Measurements from ENCODE around the gene CA11. TPM values are rescaled to one million over a fixed set of nuclear protein-coding genes. Genes with fewer than 3 reads are reported as not detected.

Gene CA11
- total and polyA plus RNA-seq, 2 donors (not counting 1 experiment from before 2014, with no cell fraction given) = 1.7 to 4.1 TPM

GRCh38 chr19:48685583-48685982 lies 39.6 kb upstream of the CA11 start:
- no peak overlapping the region for H2AFZ ChIP-seq (ENCODE audit: low read length)
- H3K27ac ChIP-seq (ENCODE audit: insufficient read depth, low read length) = no peak overlapping the region
- no peaks in the 10 kb centered on the region for H3K79me2 ChIP-seq (ENCODE audit: control insufficient read depth, insufficient read depth, low read length)
- no peaks in the 10 kb centered on the region for H3K9me3 ChIP-seq (ENCODE audit: control insufficient read depth, insufficient read depth, low read depth, low read length)
- no peaks in the 10 kb centered on the region for H3K4me1 ChIP-seq (ENCODE audit: control insufficient read depth, extremely low read depth, insufficient read depth, low read length)
- H3K4me3 ChIP-seq (replicated peaks in 1 of 4; ENCODE audit: control extremely low read depth in 1 of 4, insufficient read depth in 1 of 4, low read depth in 3 of 4, low read length in 4 of 4) = no peak overlapping the region
- H3K36me3 ChIP-seq (ENCODE audit: control insufficient read depth, insufficient read depth, low read length) = no peaks in the 10 kb centered on the region
- H3K9ac ChIP-seq (ENCODE audit: insufficient read depth, low read length) = no peak overlapping the region
- DNase-seq (ENCODE audit: low read depth in 2 of 2) = no peak
- no peaks in the 10 kb centered on the region for H4K20me1 ChIP-seq (ENCODE audit: control insufficient read depth, extremely low read depth, insufficient read depth, low read length)
- no peak overlapping the region for H3K4me2 ChIP-seq (ENCODE audit: extremely low read depth, insufficient read depth, low read length)
- no peaks in the 10 kb centered on the region for H3K27me3 ChIP-seq (ENCODE audit: control insufficient read depth, insufficient read depth, low read length)
- TF ChIP-seq, protein P1, sequence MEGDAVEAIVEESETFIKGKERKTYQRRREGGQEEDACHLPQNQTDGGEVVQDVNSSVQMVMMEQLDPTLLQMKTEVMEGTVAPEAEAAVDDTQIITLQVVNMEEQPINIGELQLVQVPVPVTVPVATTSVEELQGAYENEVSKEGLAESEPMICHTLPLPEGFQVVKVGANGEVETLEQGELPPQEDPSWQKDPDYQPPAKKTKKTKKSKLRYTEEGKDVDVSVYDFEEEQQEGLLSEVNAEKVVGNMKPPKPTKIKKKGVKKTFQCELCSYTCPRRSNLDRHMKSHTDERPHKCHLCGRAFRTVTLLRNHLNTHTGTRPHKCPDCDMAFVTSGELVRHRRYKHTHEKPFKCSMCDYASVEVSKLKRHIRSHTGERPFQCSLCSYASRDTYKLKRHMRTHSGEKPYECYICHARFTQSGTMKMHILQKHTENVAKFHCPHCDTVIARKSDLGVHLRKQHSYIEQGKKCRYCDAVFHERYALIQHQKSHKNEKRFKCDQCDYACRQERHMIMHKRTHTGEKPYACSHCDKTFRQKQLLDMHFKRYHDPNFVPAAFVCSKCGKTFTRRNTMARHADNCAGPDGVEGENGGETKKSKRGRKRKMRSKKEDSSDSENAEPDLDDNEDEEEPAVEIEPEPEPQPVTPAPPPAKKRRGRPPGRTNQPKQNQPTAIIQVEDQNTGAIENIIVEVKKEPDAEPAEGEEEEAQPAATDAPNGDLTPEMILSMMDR (conservative IDR thresholded peaks at IDR 0.05 in 1 of 2, IDR thresholded peaks at IDR 0.05 in 1 of 2; ENCODE audit: low read depth in 1 of 2, low read length in 2 of 2) = no peak
- TF ChIP-seq EZH2 (IDR thresholded peaks at IDR 0.05; ENCODE audit: low read length, missing control alignments) = no peak

- Histone ChIP-seq H3K36me3 (ENCODE audit: control insufficient read depth, insufficient read depth, low read length) (no peaks in the 10 kb centered on the region), H3K27ac (ENCODE audit: insufficient read depth, low read length) (no peak overlapping the region), H3K27me3 (ENCODE audit: control insufficient read depth, insufficient read depth, low read length) (no peaks in the 10 kb centered on the region), H4K20me1 (ENCODE audit: control insufficient read depth, extremely low read depth, insufficient read depth, low read length) (no peaks in the 10 kb centered on the region), H3K79me2 (ENCODE audit: control insufficient read depth, insufficient read depth, low read length) (no peaks in the 10 kb centered on the region), H3K4me3 (replicated peaks in 1 of 4; ENCODE audit: control extremely low read depth in 1 of 4, insufficient read depth in 1 of 4, low read depth in 3 of 4, low read length in 4 of 4) (peak overlapping the region in 1 of 4 experiments; percentile 32), H3K9me3 (ENCODE audit: control insufficient read depth, insufficient read depth, low read depth, low read length) (no peaks in the 10 kb centered on the region), H2AFZ (ENCODE audit: low read length) (peak overlapping the region; percentile 30), H3K4me2 (ENCODE audit: extremely low read depth, insufficient read depth, low read length) (no peak overlapping the region), H3K4me1 (ENCODE audit: control insufficient read depth, extremely low read depth, insufficient read depth, low read length) (no peaks in the 10 kb centered on the region), H3K9ac (ENCODE audit: insufficient read depth, low read length) (no peak overlapping the region)
- TF ChIP-seq, protein P1 (conservative IDR thresholded peaks at IDR 0.05 in 1 of 2, IDR thresholded peaks at IDR 0.05 in 1 of 2; ENCODE audit: low read depth in 1 of 2, low read length in 2 of 2) = no peak
- TF ChIP-seq EZH2 (IDR thresholded peaks at IDR 0.05; ENCODE audit: low read length, missing control alignments) = no peak
- DNase-seq (ENCODE audit: low read depth in 2 of 2) = peak; percentile 55 to 59
Observed at GRCh38 chr19:48683349-48683748, 37.4 kb upstream of the CA11 start.

- Histone ChIP-seq H3K79me2 (ENCODE audit: control insufficient read depth, insufficient read depth, low read length) (no peaks in the 10 kb centered on the region), H3K4me2 (ENCODE audit: extremely low read depth, insufficient read depth, low read length) (no peak overlapping the region), H3K9ac (ENCODE audit: insufficient read depth, low read length) (no peak overlapping the region), H3K36me3 (ENCODE audit: control insufficient read depth, insufficient read depth, low read length) (no peaks in the 10 kb centered on the region), H3K27me3 (ENCODE audit: control insufficient read depth, insufficient read depth, low read length) (no peaks in the 10 kb centered on the region), H3K9me3 (ENCODE audit: control insufficient read depth, insufficient read depth, low read depth, low read length) (no peaks in the 10 kb centered on the region), H4K20me1 (ENCODE audit: control insufficient read depth, extremely low read depth, insufficient read depth, low read length) (no peaks in the 10 kb centered on the region), H3K27ac (ENCODE audit: insufficient read depth, low read length) (peak overlapping the region; percentile 32), H3K4me1 (ENCODE audit: control insufficient read depth, extremely low read depth, insufficient read depth, low read length) (no peaks in the 10 kb centered on the region), H2AFZ (ENCODE audit: low read length) (no peak overlapping the region), H3K4me3 (replicated peaks in 1 of 4; ENCODE audit: control extremely low read depth in 1 of 4, insufficient read depth in 1 of 4, low read depth in 3 of 4, low read length in 4 of 4) (no peak overlapping the region)
- peak; percentile 85 to 92 for DNase-seq (ENCODE audit: low read depth in 2 of 2)
- TF ChIP-seq, protein P1 (conservative IDR thresholded peaks at IDR 0.05 in 1 of 2, IDR thresholded peaks at IDR 0.05 in 1 of 2; ENCODE audit: low read depth in 1 of 2, low read length in 2 of 2) = no peak
- no peak for TF ChIP-seq EZH2 (IDR thresholded peaks at IDR 0.05; ENCODE audit: low read length, missing control alignments)
Observed at GRCh38 chr19:48681127-48681470, 35.1 kb upstream of the CA11 start.
